CD4-positive, alpha-beta T cell (primary cell): ENCODE data around the gene C3orf38. TPM values are rescaled to one million over a fixed set of nuclear protein-coding genes. Genes with fewer than 3 reads are reported as not detected.
A peak's percentile ranks its signal among the peaks of the same experiment; 100 is the strongest.

Source experiments
- ATAC-seq: fragments of 200-7000 bp; cut with Tn5 transposase; one replicate; pipeline ENCODE4 v1.10.0; 2022; ENCODE audit warnings: mild to moderate bottlenecking; ENCODE audit not compliant: poor library complexity
- CTCF ChIA-PET: fragments of 350-600 bp; sonication (Branson Sonifier 250); formaldehyde crosslinking; loops from one replicate; lab custom pipeline; 2021; ENCODE audit warnings: antibody characterized with exemption, inconsistent platforms; lab: Charles Lee
- POLR2A ChIA-PET: fragments of 350-600 bp; sonication (Branson Sonifier 250); formaldehyde crosslinking; loops from one replicate; lab custom pipeline; 2021; ENCODE audit warnings: antibody characterized with exemption, inconsistent platforms; lab: Charles Lee
- DNase-seq, 14 experiments: peaks; one replicate each; pipeline ENCODE4 v3.0.0-alpha.2; 2013 to 2020; ENCODE audit warnings: mixed read lengths in 2 of 14
- H3K27ac ChIP-seq, 2 donors: one replicate each; pipeline versions ENCODE4 v1.5.1 to v1.7.0; 2013; ENCODE audit warnings: low read length in 2 of 2, low read depth in 1 of 2, mild to moderate bottlenecking in 1 of 2
- H3K27me3 ChIP-seq, 2 experiments: 1 replicate in 1 of 2; 2 replicates in 1 of 2; pipeline versions ENCODE4 v1.6.1 to v1.7.0; 2013; ENCODE audit warnings: low read length in 2 of 2, control low read depth in 1 of 2, mild to moderate bottlenecking in 1 of 2, moderate library complexity in 1 of 2; ENCODE audit not compliant: insufficient read depth in 2 of 2, control insufficient read depth in 1 of 2
- H3K36me3 ChIP-seq: one replicate; pipeline ENCODE4 v1.6.1; 2013; ENCODE audit warnings: low read length, control low read depth; ENCODE audit not compliant: insufficient read depth
- H3K4me1 ChIP-seq: one replicate; pipeline ENCODE4 v1.6.1; 2013; ENCODE audit warnings: low read length, control low read depth; ENCODE audit not compliant: insufficient read depth
- H3K4me3 ChIP-seq: one replicate; pipeline ENCODE4 v1.5.1; 2013; ENCODE audit warnings: mild to moderate bottlenecking, low read length, moderate library complexity
- H3K9me3 ChIP-seq, 2 experiments: 1 replicate in 1 of 2; 2 replicates in 1 of 2; pipeline versions ENCODE4 v1.6.1 to v1.7.0; 2013; ENCODE audit warnings: low read length in 2 of 2, mild to moderate bottlenecking in 2 of 2, control low read depth in 1 of 2, moderate library complexity in 1 of 2; ENCODE audit not compliant: control insufficient read depth in 1 of 2, insufficient read depth in 1 of 2
- H3K27ac Mint-ChIP-seq: one replicate; pipeline ENCODE4 v1.8.0; 2020; ENCODE audit warnings: mixed read lengths
- H3K27me3 Mint-ChIP-seq: one replicate; pipeline ENCODE4 v1.8.0; 2021; ENCODE audit warnings: mixed read lengths
- H3K36me3 Mint-ChIP-seq: one replicate; pipeline ENCODE4 v1.8.0; 2021; ENCODE audit warnings: low read depth, mixed read lengths
- H3K4me1 Mint-ChIP-seq: one replicate; pipeline ENCODE4 v1.8.0; 2021; ENCODE audit warnings: low read depth, mixed read lengths
- H3K4me3 Mint-ChIP-seq: one replicate; pipeline ENCODE4 v1.8.0; 2020; ENCODE audit warnings: mild to moderate bottlenecking, mixed read lengths
- H3K9me3 Mint-ChIP-seq: one replicate; pipeline ENCODE4 v1.8.0; 2020; ENCODE audit warnings: mixed read lengths
- CTCF ChIP-seq: fragments of 200-600 bp; IDR thresholded peaks from one replicate; pipeline ENCODE4 v1.8.0; 2022; ENCODE audit warnings: antibody characterized with exemption, mild to moderate bottlenecking
- intact Hi-C, 2 experiments: fragments of 100-400 bp; cut with DNase I in 1 of 2; cut with micrococcal nuclease in 1 of 2; formaldehyde crosslinking; loops; one replicate each; pipeline versions ENCODE4 v1.15.1 to v1.9.0; 2023 to 2025; cut with DNase I, micrococcal nuclease
- total RNA-seq, 174 experiments: library from RNA in 2 of 174; stranded (reverse) in 2 of 174; gene quantifications; one replicate each; pipeline ENCODE4 v1.2.3 and lab custom pipeline; 2021 to 2026

C3orf38 gene
- total RNA-seq, 2 experiments from 2014 or later, result 45.9 to 52.9 TPM

- H3K27me3 ChIP-seq, result no peaks in the 10 kb centered on the region
- Mint-ChIP-seq H3K36me3 (peaks cover 47% of the 10 kb centered on the region), H3K27ac (no peak overlapping the region), H3K9me3 (no peaks in the 10 kb centered on the region), H3K27me3 (no peaks in the 10 kb centered on the region), H3K4me3 (no peak overlapping the region), H3K4me1 (peaks cover 5% of the 10 kb centered on the region)
- no peak overlapping the region for H3K27ac ChIP-seq
- no peaks in the 10 kb centered on the region for H3K4me1 ChIP-seq
- no peak for DNase-seq
- H3K36me3 ChIP-seq, result peaks cover 23% of the 10 kb centered on the region
- H3K9me3 ChIP-seq, result no peaks in the 10 kb centered on the region
- no peak for TF ChIP-seq CTCF
- intact Hi-C loops, result no loop called here
- ATAC-seq, result no peak
- H3K4me3 ChIP-seq, result no peak overlapping the region
- POLR2A ChIA-PET, result interaction anchor here (0.6 kb wide), 1 partner anchor 85 kb away, joined by 3 read pairs; no protein-coding TSS in a partner anchor
- CTCF ChIA-PET, result no interaction called here
These were observed 8.2 kb upstream of the C3orf38 start for GRCh38 chr3:88141458-88142083.

GRCh38 chr3:88142094-88142624, 7.6 kb upstream of the C3orf38 start:
- Mint-ChIP-seq H3K27ac (no peak overlapping the region), H3K36me3 (peaks cover 44% of the 10 kb centered on the region), H3K9me3 (no peaks in the 10 kb centered on the region), H3K27me3 (no peaks in the 10 kb centered on the region), H3K4me1 (peaks cover 5% of the 10 kb centered on the region), H3K4me3 (no peak overlapping the region)
- ATAC-seq (no peak), DNase-seq (peak in 2 of 14 experiments; percentile 11)
- H3K27ac ChIP-seq, result no peak overlapping the region
- POLR2A ChIA-PET, result interaction anchor here (0.6 kb wide), 1 partner anchor 86 kb away, joined by 3 read pairs; no protein-coding TSS in a partner anchor
- no peak for TF ChIP-seq CTCF
- intact Hi-C loops, result no loop called here
- H3K4me3 ChIP-seq, result no peak overlapping the region
- peaks cover 21% of the 10 kb centered on the region for H3K36me3 ChIP-seq
- CTCF ChIA-PET, result no interaction called here
- H3K9me3 ChIP-seq, result no peaks in the 10 kb centered on the region
- H3K4me1 ChIP-seq, result no peaks in the 10 kb centered on the region
- H3K27me3 ChIP-seq, result no peaks in the 10 kb centered on the region

- Histone ChIP-seq H3K27me3 (no peaks in the 10 kb centered on the region), H3K4me3 (no peak overlapping the region), H3K27ac (no peak overlapping the region), H3K36me3 (no peaks in the 10 kb centered on the region), H3K9me3 (no peaks in the 10 kb centered on the region), H3K4me1 (peaks cover 15% of the 10 kb centered on the region)
- H3K27me3 Mint-ChIP-seq, result no peaks in the 10 kb centered on the region
- ChIA-PET POLR2A (interaction anchor here (1.1 kb wide), 1 partner anchor 88 kb away, joined by 3 read pairs; the partner anchor contains the start of gene ZNF654), CTCF (no interaction called here)
- peak overlapping the region; percentile 68 for H3K4me3 Mint-ChIP-seq
- intact Hi-C loops, result loop anchor here in 1 of 2 experiments (5.0 kb wide), 1 partner anchor 920 kb away; the partner anchor contains the start of gene CHMP2B
- H3K9me3 Mint-ChIP-seq, result no peaks in the 10 kb centered on the region
- DNase-seq (no peak), ATAC-seq (no peak)
- peaks cover 26% of the 10 kb centered on the region for H3K36me3 Mint-ChIP-seq
- TF ChIP-seq CTCF, result no peak
- peaks cover 32% of the 10 kb centered on the region for H3K4me1 Mint-ChIP-seq
- H3K27ac Mint-ChIP-seq, result no peak overlapping the region
These were observed 2.5 kb upstream of the C3orf38 start for GRCh38 chr3:88147261-88147660.
